Mesodermal cell (in vitro differentiated cells): ENCODE data around the gene PSMC3IP.
A peak's percentile ranks its signal among the peaks of the same experiment; 100 is the strongest.

Experiments
- H3K27ac ChIP-seq: 2 replicates; pipeline ENCODE4 v1.7.0; 2013; ENCODE audit warnings: mild to moderate bottlenecking, low read depth, low read length, moderate library complexity; ENCODE audit not compliant: severe bottlenecking
- H3K36me3 ChIP-seq: 2 replicates; pipeline ENCODE4 v1.7.1; 2013; ENCODE audit warnings: mild to moderate bottlenecking, low read length, moderate library complexity; ENCODE audit not compliant: control insufficient read depth, insufficient read depth
- H3K4me1 ChIP-seq: one replicate; pipeline ENCODE4 v1.7.1; 2013; ENCODE audit warnings: mild to moderate bottlenecking, low read length; ENCODE audit not compliant: insufficient read depth, control insufficient read depth, poor library complexity, severe bottlenecking
- H3K4me3 ChIP-seq: 2 replicates; pipeline ENCODE4 v1.7.0; 2013; ENCODE audit warnings: low read length, control low read depth, mild to moderate bottlenecking; ENCODE audit not compliant: insufficient read depth, poor library complexity, severe bottlenecking; ENCODE audit errors: extremely low read depth
- H3K9me3 ChIP-seq: 2 replicates; pipeline ENCODE4 v1.7.1; 2013; ENCODE audit warnings: mild to moderate bottlenecking, low read length, moderate library complexity; ENCODE audit not compliant: control insufficient read depth
- WGBS, 2 experiments: methylation state at CpG; one replicate each; pipeline ENCODE4 v1.1.5; 2013; ENCODE audit warnings: missing lambda C conversion rate in 2 of 2; ENCODE audit not compliant: insufficient coverage in 2 of 2; 5-methylcytosine and 5-hydroxymethylcytosine counted together

The PSMC3IP gene

DNA sequence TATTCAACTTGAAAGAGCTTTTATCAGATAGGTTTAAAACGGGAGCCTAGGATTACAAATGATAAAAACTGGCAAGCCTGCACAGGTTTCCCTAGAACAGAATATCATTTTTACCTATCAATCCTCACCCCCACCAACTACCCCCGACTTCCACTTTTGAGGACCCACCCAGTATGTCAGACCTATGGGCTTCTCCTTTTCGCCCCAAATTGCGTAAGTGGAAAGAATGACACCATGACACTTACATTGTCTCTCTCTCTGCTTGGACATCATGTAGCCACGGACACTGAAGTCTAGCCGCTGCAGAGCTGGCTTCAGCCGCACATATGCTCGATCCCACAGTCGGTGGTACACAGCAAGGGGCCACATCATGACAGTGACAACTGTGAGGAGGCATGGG is 7.4 kb upstream of the PSMC3IP start:
- H3K4me3 ChIP-seq = no peak overlapping the region
- H3K9me3 ChIP-seq = no peaks in the 10 kb centered on the region
- WGBS, 2 experiments = 80 to 94% methylated on average over 4 to 8 of the region's 9 CpGs
- peaks cover 96% of the 10 kb centered on the region for H3K36me3 ChIP-seq
- H3K4me1 ChIP-seq = no peaks in the 10 kb centered on the region
- H3K27ac ChIP-seq = no peak overlapping the region

DNA sequence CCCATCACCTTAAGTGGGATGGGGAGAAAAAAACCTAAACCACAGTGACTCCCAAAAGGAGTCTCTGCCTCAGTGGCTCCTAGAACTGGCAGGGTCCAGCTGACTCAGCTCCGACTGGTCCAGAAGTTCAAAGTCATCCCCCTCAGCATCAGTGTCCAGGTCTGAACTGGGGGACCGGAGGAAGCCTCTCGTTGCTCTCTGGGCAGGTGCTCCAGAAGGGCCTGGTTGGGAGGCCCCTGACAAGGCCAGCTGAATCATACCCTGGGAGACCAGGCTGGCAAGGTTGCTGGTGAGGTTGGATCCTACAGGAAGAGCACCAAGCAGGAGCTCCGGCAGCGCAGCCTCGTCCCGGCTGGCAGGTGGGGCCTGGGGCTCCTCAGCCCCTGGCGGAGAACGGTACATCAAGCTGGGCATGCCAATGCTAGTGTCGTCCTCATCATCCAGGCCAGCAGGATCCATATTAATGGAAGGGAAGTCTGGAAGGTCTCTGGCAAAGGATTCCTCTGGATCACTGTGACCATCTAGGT is 4.3 kb upstream of the PSMC3IP start:
- Histone ChIP-seq H3K27ac (no peak overlapping the region), H3K36me3 (peaks cover 74% of the 10 kb centered on the region), H3K9me3 (no peaks in the 10 kb centered on the region), H3K4me3 (no peak overlapping the region), H3K4me1 (peaks cover under 1% of the 10 kb centered on the region)
- WGBS, 2 experiments = 94 to 98% methylated on average over 9 to 10 of the region's 10 CpGs

DNA sequence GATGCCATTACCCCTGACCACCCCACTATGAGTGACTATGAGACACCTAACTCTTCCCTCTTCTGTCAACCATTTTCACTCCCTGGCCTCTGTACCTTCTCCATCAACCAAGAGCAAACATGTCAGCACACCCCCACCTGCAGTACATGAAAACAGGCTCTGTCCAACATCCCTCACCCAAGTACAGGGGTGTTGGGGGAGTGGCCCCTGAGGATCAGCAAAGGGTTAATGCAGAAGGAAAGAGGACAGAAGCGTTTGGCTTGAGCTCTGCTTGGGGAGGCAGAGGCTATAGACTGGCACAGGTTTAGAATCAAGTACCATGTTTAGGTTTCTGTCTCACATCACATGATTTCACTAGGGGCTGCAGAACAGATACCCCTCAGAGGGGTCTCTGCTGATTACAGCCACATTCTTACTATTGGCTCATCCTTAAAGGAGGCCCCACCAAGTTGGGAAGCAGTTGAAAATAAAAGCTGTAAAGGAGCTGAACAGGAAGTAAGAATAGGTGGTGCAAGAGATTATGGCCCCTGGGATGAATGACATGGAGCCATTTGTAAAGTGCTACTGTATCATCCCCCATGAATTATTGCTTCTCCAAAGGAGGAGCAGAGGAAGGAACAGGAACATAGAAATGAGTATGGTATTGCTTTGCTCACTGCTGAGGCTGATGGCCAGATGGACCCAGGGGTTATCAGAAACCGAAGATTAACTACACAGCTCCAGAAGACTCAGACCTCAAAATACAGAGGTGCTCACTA is 2.4 kb upstream of the PSMC3IP start:
- peaks cover 9% of the 10 kb centered on the region for H3K4me1 ChIP-seq
- H3K4me3 ChIP-seq = no peak overlapping the region
- H3K9me3 ChIP-seq = no peaks in the 10 kb centered on the region
- WGBS, 2 experiments = 83% methylated on average over 1 of the region's 2 CpGs; no CpG with 5 or more reads in 1 of the 2 experiments
- peaks cover 73% of the 10 kb centered on the region for H3K36me3 ChIP-seq
- H3K27ac ChIP-seq = no peak overlapping the region

DNA sequence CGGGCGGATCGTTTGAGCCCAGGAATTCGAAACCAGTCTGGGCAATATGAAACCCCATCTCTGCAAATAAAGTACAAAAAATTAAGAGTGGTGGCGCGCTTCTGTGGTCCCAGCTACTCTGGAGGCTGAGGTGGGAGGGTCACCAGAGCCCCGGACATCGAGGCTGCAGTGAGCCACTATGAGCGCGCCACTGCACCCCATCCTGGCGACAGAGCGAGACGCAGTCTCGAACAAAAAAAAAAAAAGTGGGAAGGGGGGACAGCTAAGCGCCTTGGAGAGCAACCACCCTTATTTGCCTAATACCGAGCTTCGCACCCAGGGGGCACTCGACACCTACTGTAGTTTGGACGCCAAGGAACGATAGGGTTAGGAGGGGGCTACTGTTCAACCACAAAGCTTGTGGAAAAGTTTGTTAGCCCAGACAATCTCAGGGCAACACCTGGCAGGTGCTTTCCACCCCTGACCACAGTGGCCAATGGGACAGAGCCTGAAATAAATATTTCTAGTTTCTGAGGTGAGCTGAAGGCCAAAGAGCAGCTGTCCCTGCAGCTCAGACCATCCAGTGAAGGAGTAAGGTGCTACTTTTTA is 847 bp upstream of the PSMC3IP start:
- peaks cover 9% of the 10 kb centered on the region for H3K4me1 ChIP-seq
- peak overlapping the region; percentile 77 for H3K4me3 ChIP-seq
- peak overlapping the region; percentile 81 for H3K27ac ChIP-seq
- H3K9me3 ChIP-seq = no peaks in the 10 kb centered on the region
- peaks cover 71% of the 10 kb centered on the region for H3K36me3 ChIP-seq
- WGBS, 2 experiments = 3 to 6% methylated on average over 11 to 15 of the region's 20 CpGs

DNA sequence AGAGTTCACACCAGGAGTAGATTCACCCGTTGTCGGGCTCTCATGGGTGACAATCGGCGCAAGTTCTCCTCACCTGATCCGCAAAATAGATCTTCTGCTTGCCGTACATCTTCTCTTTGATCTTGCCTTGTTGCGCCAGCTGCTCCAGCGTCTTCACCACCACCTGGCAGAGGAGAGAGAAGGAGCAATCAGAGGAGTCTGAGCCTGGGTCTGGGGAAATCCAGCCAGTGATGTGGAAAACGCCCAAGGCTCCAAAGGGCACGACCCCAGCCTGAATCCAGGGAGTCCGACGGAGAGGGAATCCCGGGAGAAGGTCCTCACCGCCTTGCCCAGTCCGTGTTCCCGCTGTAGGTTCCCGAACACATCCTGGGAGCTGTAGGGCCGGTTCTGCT is 393 bp downstream of the PSMC3IP start:
- no peak overlapping the region for H3K27ac ChIP-seq
- WGBS, 2 experiments = 1 to 3% methylated on average over 9 to 15 of the region's 18 CpGs
- no peaks in the 10 kb centered on the region for H3K9me3 ChIP-seq
- H3K36me3 ChIP-seq = peaks cover 71% of the 10 kb centered on the region
- peak overlapping the region; percentile 77 for H3K4me3 ChIP-seq
- H3K4me1 ChIP-seq = peaks cover 9% of the 10 kb centered on the region

DNA sequence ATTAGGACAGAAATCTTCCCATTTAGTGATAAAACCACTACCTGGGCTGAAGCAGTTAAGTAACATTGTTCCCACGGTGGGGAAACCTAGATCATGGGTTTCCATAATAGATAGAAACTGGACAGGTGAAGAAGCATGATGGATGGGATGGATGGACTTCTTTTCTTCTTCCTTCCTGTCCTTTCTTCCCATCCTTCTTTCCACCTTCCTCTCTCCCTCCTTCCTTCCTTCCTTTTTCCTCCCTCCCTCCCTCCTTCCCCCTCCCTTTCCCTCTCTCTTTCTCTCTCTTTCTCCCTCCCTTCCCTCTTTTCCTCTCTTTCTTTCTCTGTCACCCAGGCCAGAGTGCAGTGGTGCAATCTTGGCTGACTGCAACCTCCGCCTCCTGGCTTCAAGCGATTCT is 3.1 kb downstream of the PSMC3IP start:
- no peak overlapping the region for H3K27ac ChIP-seq
- H3K4me1 ChIP-seq = peaks cover 13% of the 10 kb centered on the region
- H3K9me3 ChIP-seq = no peaks in the 10 kb centered on the region
- WGBS, 2 experiments = 92% methylated on average over 2 of the region's 3 CpGs; no CpG with 5 or more reads in 1 of the 2 experiments
- no peak overlapping the region for H3K4me3 ChIP-seq
- peaks cover 74% of the 10 kb centered on the region for H3K36me3 ChIP-seq

DNA sequence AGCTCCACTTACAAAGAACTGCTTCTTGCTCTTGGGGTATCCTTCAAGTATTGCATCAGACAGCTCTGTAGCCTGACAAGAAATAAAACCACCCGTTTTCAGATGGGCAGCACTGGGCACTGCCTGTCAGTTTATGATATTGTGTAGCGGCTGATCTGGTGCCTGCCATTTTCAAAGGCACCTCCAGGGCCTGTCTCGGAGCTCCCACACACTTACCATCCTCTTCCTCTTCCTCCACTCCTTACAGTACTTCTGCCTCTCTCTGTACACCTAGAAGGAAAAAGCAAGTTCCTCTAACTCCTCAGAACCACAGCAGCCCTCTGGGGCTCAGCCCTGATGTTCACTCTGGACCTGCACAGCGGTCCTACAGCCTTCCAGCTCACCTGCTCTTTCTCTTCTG is 4.4 kb downstream of the PSMC3IP start:
- Histone ChIP-seq H3K36me3 (peaks cover 86% of the 10 kb centered on the region), H3K9me3 (no peaks in the 10 kb centered on the region), H3K4me3 (no peak overlapping the region), H3K4me1 (peaks cover 13% of the 10 kb centered on the region), H3K27ac (peak overlapping the region; percentile 10)
- WGBS, 2 experiments = 92 to 99% methylated on average over 2 to 4 of the region's 4 CpGs

DNA sequence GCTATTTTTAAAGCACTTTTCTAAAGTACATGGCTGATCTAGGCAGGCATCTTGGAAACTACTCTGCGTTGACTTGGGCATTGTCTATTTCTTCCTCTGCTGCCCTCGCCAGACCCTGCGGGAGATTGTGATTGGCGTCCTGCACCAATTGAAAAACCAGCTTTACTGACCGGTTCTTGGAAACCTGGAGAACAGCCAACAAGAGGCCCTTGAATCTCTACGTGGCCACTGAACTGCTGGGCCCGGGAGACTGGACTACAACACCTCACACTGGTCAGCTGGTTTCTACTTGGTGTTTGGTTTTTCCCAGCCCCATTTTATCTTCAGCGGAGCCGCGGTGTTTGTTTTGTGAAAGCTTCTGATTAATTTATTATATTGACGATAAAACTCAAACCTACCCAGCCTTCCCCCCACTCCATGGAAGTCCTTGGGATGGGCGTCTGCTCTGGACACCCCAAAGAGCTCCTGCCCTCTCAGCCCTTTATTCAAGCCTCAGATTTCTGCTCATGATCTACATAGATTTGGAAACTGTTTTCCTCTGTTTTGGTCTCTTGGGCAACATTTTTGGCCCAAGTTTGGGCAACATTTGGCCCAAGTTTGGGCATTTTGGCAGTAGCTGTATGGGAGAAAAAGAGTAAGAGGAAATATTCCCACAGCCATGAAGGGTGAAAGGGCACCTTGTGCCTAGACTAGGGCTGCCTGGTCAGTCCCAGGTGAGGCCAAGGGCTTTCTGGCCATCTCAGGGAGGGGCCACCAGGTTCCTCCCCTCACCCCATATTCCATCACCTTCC is 5.9 kb downstream of the PSMC3IP start:
- Histone ChIP-seq H3K27ac (peak overlapping the region; percentile 47), H3K4me3 (no peak overlapping the region), H3K36me3 (peaks cover 81% of the 10 kb centered on the region), H3K4me1 (peaks cover 12% of the 10 kb centered on the region), H3K9me3 (no peaks in the 10 kb centered on the region)
- WGBS, 2 experiments = 93 to 97% methylated on average over 8 of the region's 12 CpGs

DNA sequence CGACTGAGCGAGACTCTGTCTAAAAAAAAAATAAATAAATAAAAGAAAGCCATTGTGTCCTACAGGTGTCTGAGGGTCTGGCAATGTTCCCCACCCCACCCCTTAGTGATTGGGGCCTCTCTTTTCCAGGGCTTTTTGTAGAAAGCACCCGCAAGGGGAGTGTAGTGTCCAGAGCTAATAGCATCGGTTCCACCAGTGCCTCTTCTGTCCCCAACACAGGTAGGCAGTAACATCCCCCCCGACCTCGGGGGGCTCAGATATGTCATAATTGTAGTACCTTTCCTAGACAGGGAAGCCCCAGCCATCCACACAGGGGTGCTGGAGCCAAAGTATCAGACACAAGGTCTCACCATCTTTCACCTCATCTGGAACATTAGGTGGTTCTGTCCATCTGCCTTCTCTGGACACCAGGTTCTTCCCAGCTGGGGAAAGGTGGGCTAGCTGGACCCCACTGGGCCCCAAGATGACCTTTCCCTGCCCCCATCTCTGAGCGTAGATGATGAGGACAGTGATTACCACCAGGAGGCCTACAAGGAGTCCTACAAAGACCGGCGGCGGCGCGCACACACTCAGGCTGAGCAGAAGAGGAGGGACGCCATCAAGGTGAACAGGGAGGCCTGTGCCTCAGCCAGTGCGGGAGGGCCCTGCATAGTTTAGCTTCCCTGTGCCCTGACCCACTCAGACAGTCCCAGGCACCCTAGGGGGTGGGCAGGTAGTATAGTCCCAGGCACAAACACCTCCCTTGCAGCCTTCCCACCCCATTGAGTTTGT is 9.0 kb downstream of the PSMC3IP start:
- peaks cover 15% of the 10 kb centered on the region for H3K4me1 ChIP-seq
- H3K36me3 ChIP-seq = peaks cover 83% of the 10 kb centered on the region
- H3K9me3 ChIP-seq = no peaks in the 10 kb centered on the region
- WGBS, 2 experiments = 88 to 89% methylated on average over 10 to 12 of the region's 14 CpGs
- no peak overlapping the region for H3K4me3 ChIP-seq
- H3K27ac ChIP-seq = no peak overlapping the region
